ENCODE data around the gene PRR11.
"Not testable (repeated sequence)": the region's sequence is repeated elsewhere in the genome, so short reads cannot be mapped to it uniquely, and the experiment has no call there.

The PRR11 gene

GRCh38 chr17:59155439-59156177 is at the start of gene PRR11:
Gene PRR11 (plus strand): TSS chr17:59155746. CDS start chr17:59169753, 14,007 bp downstream.
- DNase-seq (ENCODE audit: low read depth) = peak; percentile 100

GRCh38 chr17:59105852-59106462 is 49.6 kb upstream of the PRR11 start:
- DNase-seq (ENCODE audit: low read depth) = peak; percentile 33

GRCh38 chr17:59106463-59107305 is 48.9 kb upstream of the PRR11 start, which contains the start of gene TRIM37:
Gene TRIM37 (minus strand): TSS chr17:59106880. CDS start chr17:59106461, 419 bp downstream.
- DNase-seq (ENCODE audit: low read depth) = peak; percentile 97

- DNase-seq (ENCODE audit: low read depth) = no peak
Observed at GRCh38 chr17:59107306-59107670, 48.3 kb upstream of the PRR11 start.

- DNase-seq (ENCODE audit: low read depth) = no peak
Observed at GRCh38 chr17:59108400-59109102, 47.0 kb upstream of the PRR11 start.

GRCh38 chr17:59110973-59111372 is 44.6 kb upstream of the PRR11 start:
- DNase-seq (ENCODE audit: low read depth) = no peak

GRCh38 chr17:59111539-59111938 is 44.0 kb upstream of the PRR11 start:
- DNase-seq (ENCODE audit: low read depth) = no peak

- DNase-seq (ENCODE audit: low read depth) = no peak
Observed at GRCh38 chr17:59115474-59115873, 40.1 kb upstream of the PRR11 start.

- no peak for DNase-seq (ENCODE audit: low read depth)
Observed at GRCh38 chr17:59121901-59122480, 33.6 kb upstream of the PRR11 start.

GRCh38 chr17:59124665-59125064 is 30.9 kb upstream of the PRR11 start:
- no peak for DNase-seq (ENCODE audit: low read depth)

GRCh38 chr17:59126809-59127417 is 28.6 kb upstream of the PRR11 start:
- no peak for DNase-seq (ENCODE audit: low read depth)

GRCh38 chr17:59129814-59130213 is 25.7 kb upstream of the PRR11 start:
- DNase-seq (ENCODE audit: low read depth) = no peak

- DNase-seq (ENCODE audit: low read depth) = no peak
Observed at GRCh38 chr17:59131131-59131530, 24.4 kb upstream of the PRR11 start.

GRCh38 chr17:59138339-59138738 is 17.2 kb upstream of the PRR11 start:
- not testable (repeated sequence) for DNase-seq (ENCODE audit: low read depth)

GRCh38 chr17:59139939-59140338 is 15.6 kb upstream of the PRR11 start:
- DNase-seq (ENCODE audit: low read depth) = no peak

GRCh38 chr17:59141860-59142259 is 13.7 kb upstream of the PRR11 start:
- DNase-seq (ENCODE audit: low read depth) = no peak

GRCh38 chr17:59145571-59146096 is 9.9 kb upstream of the PRR11 start:
- DNase-seq (ENCODE audit: low read depth) = no peak

GRCh38 chr17:59149051-59149450 is 6.5 kb upstream of the PRR11 start:
- no peak for DNase-seq (ENCODE audit: low read depth)

GRCh38 chr17:59149841-59150511 is 5.6 kb upstream of the PRR11 start:
- DNase-seq (ENCODE audit: low read depth) = no peak

- DNase-seq (ENCODE audit: low read depth) = no peak
Observed at GRCh38 chr17:59151006-59151405, 4.5 kb upstream of the PRR11 start.

Measured in amniotic epithelial cell (primary cell).